ENCODE measurements around the gene FAN1.

DNA sequence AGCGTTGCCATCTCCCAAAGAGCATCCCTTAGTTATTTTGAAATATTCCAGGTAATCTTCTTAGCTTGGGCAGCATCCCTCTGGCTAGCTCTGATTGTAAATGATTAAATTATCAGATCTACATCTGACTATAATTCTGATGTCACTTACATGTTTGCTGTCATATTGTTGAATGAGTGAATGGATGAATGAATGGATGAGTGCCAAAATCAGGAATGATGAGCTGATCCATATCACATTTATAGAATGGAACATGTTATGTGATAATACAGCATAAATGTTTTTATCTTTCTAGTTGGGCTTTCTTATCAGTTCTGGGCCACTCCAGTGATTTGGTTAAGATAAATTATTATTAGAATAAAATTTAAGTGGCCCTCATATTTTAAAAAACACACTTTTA is 14.0 kb downstream of the FAN1 start:
- no peak for TF ChIP-seq EZH2 (IDR thresholded peaks at IDR 0.05; ENCODE audit: low read length, missing control alignments)
- TF ChIP-seq, protein P1, sequence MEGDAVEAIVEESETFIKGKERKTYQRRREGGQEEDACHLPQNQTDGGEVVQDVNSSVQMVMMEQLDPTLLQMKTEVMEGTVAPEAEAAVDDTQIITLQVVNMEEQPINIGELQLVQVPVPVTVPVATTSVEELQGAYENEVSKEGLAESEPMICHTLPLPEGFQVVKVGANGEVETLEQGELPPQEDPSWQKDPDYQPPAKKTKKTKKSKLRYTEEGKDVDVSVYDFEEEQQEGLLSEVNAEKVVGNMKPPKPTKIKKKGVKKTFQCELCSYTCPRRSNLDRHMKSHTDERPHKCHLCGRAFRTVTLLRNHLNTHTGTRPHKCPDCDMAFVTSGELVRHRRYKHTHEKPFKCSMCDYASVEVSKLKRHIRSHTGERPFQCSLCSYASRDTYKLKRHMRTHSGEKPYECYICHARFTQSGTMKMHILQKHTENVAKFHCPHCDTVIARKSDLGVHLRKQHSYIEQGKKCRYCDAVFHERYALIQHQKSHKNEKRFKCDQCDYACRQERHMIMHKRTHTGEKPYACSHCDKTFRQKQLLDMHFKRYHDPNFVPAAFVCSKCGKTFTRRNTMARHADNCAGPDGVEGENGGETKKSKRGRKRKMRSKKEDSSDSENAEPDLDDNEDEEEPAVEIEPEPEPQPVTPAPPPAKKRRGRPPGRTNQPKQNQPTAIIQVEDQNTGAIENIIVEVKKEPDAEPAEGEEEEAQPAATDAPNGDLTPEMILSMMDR (conservative IDR thresholded peaks at IDR 0.05 in 1 of 2, IDR thresholded peaks at IDR 0.05 in 1 of 2; ENCODE audit: low read depth in 1 of 2, low read length in 2 of 2): no peak

Data from fibroblast of lung (primary cell).